Fibroblast of lung (primary cell): ENCODE data around the gene CFAP74. TPM values are rescaled to one million over a fixed set of nuclear protein-coding genes. Genes with fewer than 3 reads are reported as not detected.

Source experiments
- DNase-seq, 2 donors: peaks; one replicate each; pipeline versions ENCODE4 v3.0.0 to v3.0.0-alpha.2; 2010; ENCODE audit warnings: low read depth in 2 of 2
- H2AFZ ChIP-seq: 2 replicates; pipeline ENCODE4 v1.5.1; 2012; ENCODE audit warnings: low read length, control low read depth, inconsistent platforms
- H3K27ac ChIP-seq: 2 replicates; pipeline ENCODE4 v1.5.1; 2011; ENCODE audit warnings: low read length, control low read depth; ENCODE audit not compliant: insufficient read depth
- H3K27me3 ChIP-seq: 2 replicates; pipeline ENCODE4 v1.5.1; 2011; ENCODE audit warnings: mild to moderate bottlenecking, low read length; ENCODE audit not compliant: control insufficient read depth, insufficient read depth
- H3K36me3 ChIP-seq: 2 replicates; pipeline ENCODE4 v1.5.1; 2011; ENCODE audit warnings: low read length; ENCODE audit not compliant: control insufficient read depth, insufficient read depth
- H3K4me1 ChIP-seq: 2 replicates; pipeline ENCODE4 v1.5.1; 2011; ENCODE audit warnings: low read length; ENCODE audit not compliant: control insufficient read depth, insufficient read depth; ENCODE audit errors: extremely low read depth
- H3K4me2 ChIP-seq: 2 replicates; pipeline ENCODE4 v1.5.1; 2011; ENCODE audit warnings: low read length, control low read depth; ENCODE audit not compliant: insufficient read depth; ENCODE audit errors: extremely low read depth
- H3K4me3 ChIP-seq, 4 experiments: fragments of 200-600 bp in 1 of 4; sonication (generic) in 1 of 4; replicated peaks in 1 of 4; 2 replicates each; pipeline ENCODE4 v1.5.1; 2011 to 2016; ENCODE audit warnings: low read length in 4 of 4, low read depth in 3 of 4, mild to moderate bottlenecking in 3 of 4, control low read depth in 2 of 4, inconsistent platforms in 1 of 4, mixed read lengths in 1 of 4; ENCODE audit not compliant: insufficient read depth in 1 of 4; ENCODE audit errors: control extremely low read depth in 1 of 4
- H3K79me2 ChIP-seq: 2 replicates; pipeline ENCODE4 v1.5.1; 2012; ENCODE audit warnings: mild to moderate bottlenecking, low read length, inconsistent platforms; ENCODE audit not compliant: control insufficient read depth, insufficient read depth
- H3K9ac ChIP-seq: 2 replicates; pipeline ENCODE4 v1.5.1; 2011; ENCODE audit warnings: mild to moderate bottlenecking, low read length, control low read depth; ENCODE audit not compliant: insufficient read depth
- H3K9me3 ChIP-seq: 2 replicates; pipeline ENCODE4 v1.5.1; 2012; ENCODE audit warnings: low read depth, low read length; ENCODE audit not compliant: control insufficient read depth, insufficient read depth
- H4K20me1 ChIP-seq: 2 replicates; pipeline ENCODE4 v1.5.1; 2011; ENCODE audit warnings: low read length; ENCODE audit not compliant: control insufficient read depth, insufficient read depth; ENCODE audit errors: extremely low read depth
- EZH2 ChIP-seq: IDR thresholded peaks from 2 replicates; pipeline ENCODE4 v1.5.1; 2012; ENCODE audit warnings: low read length, control low read depth, mild to moderate bottlenecking; ENCODE audit errors: missing control alignments
- polyA plus RNA-seq, 2 donors: library from polyadenylated mRNA; depleted of rRNA in 1 of 2; stranded (reverse) in 1 of 2; unstranded in 1 of 2; fragments of >200 nt; gene quantifications; 2 replicates each; pipeline ENCODE4 v1.2.1, GENCODE V29; 2011 to 2012; ENCODE audit warnings: missing spikeins in 1 of 2
- total RNA-seq: library from RNA; depleted of rRNA; stranded (reverse); fragments of >200 nt; gene quantifications from 2 replicates; pipeline ENCODE4 v1.2.1, GENCODE V29; 2014
- TF ChIP-seq, protein P1 (sequence below), 2 donors: IDR thresholded peaks in 1 of 2; conservative IDR thresholded peaks in 1 of 2; 1 replicate in 1 of 2; 2 replicates in 1 of 2; pipeline ENCODE4 v1.5.1; 2011 to 2012; ENCODE audit warnings: low read length in 2 of 2, control low read depth in 1 of 2, inconsistent platforms in 1 of 2, low read depth in 1 of 2, mild to moderate bottlenecking in 1 of 2

CFAP74 gene
- total and polyA plus RNA-seq, 2 donors (not counting 1 experiment from before 2014, with no cell fraction given): not detected

DNA sequence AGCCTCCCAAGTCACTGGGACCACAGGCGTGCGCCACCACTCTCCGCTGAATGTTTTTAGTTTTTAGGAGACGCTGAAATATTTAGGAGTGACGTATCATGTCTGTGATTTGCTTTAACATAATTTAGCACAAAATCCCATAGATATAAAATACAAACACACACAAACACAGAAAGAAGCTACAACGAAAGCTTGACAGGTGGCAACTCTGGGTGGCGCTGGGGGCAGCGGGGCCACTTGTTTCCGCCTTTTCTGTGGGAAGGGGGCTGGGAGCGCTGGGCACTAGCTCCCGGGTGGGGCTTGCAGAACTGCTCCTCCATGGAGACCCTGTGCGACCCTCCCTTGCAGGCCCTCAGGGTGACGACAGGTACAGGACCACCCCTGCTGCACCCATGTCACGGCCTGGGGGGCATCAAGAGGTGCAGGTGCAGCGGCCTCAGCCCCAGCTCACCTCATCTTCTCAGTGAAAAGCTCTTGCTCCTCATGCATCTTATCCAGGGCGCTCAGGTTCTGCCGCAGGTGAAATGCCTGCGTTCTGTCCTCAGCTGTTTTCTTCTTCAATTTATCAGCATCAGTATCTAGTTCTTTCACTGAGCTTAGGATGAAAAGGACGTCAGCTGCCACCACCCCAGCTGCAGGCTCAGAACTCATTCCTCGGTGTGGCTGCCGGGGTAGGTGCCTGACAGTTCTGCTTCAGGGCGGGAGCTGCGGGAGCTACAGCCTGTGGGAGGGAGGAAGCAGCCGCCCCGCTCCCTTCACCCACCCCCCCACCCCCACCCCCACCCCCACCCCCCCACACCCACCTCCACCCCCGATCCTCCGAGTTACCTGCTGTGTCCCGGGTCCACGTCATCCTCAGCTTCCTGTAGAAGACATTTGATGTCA lies 15.3 kb downstream of the CFAP74 start:
- DNase-seq: no peak
- Histone ChIP-seq H3K9ac (no peak overlapping the region), H3K36me3 (no peaks in the 10 kb centered on the region), H4K20me1 (no peaks in the 10 kb centered on the region), H3K79me2 (no peaks in the 10 kb centered on the region), H3K27ac (no peak overlapping the region), H3K9me3 (no peaks in the 10 kb centered on the region), H3K4me3 (no peak overlapping the region), H2AFZ (no peak overlapping the region), H3K4me1 (no peaks in the 10 kb centered on the region), H3K4me2 (no peak overlapping the region), H3K27me3 (no peaks in the 10 kb centered on the region)
- no peak for TF ChIP-seq EZH2
- TF ChIP-seq, protein P1, sequence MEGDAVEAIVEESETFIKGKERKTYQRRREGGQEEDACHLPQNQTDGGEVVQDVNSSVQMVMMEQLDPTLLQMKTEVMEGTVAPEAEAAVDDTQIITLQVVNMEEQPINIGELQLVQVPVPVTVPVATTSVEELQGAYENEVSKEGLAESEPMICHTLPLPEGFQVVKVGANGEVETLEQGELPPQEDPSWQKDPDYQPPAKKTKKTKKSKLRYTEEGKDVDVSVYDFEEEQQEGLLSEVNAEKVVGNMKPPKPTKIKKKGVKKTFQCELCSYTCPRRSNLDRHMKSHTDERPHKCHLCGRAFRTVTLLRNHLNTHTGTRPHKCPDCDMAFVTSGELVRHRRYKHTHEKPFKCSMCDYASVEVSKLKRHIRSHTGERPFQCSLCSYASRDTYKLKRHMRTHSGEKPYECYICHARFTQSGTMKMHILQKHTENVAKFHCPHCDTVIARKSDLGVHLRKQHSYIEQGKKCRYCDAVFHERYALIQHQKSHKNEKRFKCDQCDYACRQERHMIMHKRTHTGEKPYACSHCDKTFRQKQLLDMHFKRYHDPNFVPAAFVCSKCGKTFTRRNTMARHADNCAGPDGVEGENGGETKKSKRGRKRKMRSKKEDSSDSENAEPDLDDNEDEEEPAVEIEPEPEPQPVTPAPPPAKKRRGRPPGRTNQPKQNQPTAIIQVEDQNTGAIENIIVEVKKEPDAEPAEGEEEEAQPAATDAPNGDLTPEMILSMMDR (conservative IDR thresholded peaks at IDR 0.05 in 1 of 2, IDR thresholded peaks at IDR 0.05 in 1 of 2; ENCODE audit: low read depth in 1 of 2, low read length in 2 of 2): no peak

DNA sequence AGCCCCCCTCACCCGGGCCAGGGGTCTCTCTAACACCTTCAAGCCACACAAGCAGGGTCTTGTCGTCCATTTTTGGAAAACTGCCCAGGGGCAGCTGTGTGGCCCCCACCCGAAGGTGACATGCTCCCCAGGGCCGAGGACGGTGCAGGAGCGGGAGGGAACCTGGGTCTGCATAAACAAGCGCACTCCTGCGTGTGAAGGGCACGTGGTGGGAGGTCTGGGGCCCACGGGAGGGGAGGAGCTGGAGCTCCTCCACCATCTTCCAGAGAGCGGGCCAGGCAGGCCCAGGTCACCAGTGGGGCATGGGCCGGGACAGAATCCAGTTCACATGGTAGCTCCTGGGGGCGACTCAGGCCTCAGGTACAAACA lies 16.5 kb downstream of the CFAP74 start:
- no peaks in the 10 kb centered on the region for H4K20me1 ChIP-seq
- no peak overlapping the region for H3K4me2 ChIP-seq
- no peak overlapping the region for H2AFZ ChIP-seq
- no peak overlapping the region for H3K9ac ChIP-seq
- DNase-seq: no peak
- H3K27ac ChIP-seq: no peak overlapping the region
- H3K27me3 ChIP-seq: no peaks in the 10 kb centered on the region
- H3K79me2 ChIP-seq: no peaks in the 10 kb centered on the region
- no peaks in the 10 kb centered on the region for H3K36me3 ChIP-seq
- no peak for TF ChIP-seq EZH2
- TF ChIP-seq, protein P1 (conservative IDR thresholded peaks at IDR 0.05 in 1 of 2, IDR thresholded peaks at IDR 0.05 in 1 of 2; ENCODE audit: low read depth in 1 of 2, low read length in 2 of 2): no peak
- H3K4me3 ChIP-seq: no peak overlapping the region
- H3K9me3 ChIP-seq: no peaks in the 10 kb centered on the region
- H3K4me1 ChIP-seq: no peaks in the 10 kb centered on the region

DNA sequence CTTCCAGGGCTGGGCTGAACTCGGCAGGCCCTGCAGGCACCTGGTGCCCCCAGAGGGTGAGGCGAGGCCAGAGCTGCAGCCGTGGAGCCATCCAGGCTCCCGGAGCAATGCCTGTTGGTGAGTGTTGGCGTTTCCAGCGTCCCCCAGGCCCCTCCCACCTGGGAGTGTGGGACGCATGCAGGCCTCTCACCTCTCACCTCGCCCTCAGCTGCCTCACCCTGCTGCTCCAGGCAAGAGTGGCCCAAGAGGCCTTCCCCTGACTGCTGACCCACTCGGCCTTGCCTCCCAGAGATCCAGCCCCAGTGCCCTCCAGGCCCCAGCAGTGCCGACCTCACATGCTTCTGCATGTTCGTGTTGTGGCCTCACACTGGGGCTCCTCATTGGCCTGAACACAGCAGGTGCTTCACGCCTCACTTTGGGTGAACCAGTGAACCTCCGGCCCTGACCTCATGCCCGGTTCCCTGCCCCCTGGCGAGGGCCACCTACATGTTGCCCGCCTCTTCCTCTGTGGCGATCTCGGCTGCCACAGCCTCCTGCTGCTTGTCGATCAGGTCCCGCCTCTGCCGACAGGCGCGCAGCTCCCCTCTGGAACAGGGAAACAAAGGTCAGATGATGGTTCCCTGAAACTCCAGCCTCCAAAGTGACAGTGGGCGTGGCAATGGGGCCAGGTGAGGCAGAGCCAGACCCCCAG lies 17.0 kb downstream of the CFAP74 start:
- H3K4me1 ChIP-seq: no peaks in the 10 kb centered on the region
- H3K36me3 ChIP-seq: no peaks in the 10 kb centered on the region
- H2AFZ ChIP-seq: no peak overlapping the region
- no peaks in the 10 kb centered on the region for H4K20me1 ChIP-seq
- H3K4me2 ChIP-seq: no peak overlapping the region
- TF ChIP-seq, protein P1 (conservative IDR thresholded peaks at IDR 0.05 in 1 of 2, IDR thresholded peaks at IDR 0.05 in 1 of 2; ENCODE audit: low read depth in 1 of 2, low read length in 2 of 2): no peak
- TF ChIP-seq EZH2: no peak
- H3K79me2 ChIP-seq: no peaks in the 10 kb centered on the region
- no peaks in the 10 kb centered on the region for H3K9me3 ChIP-seq
- no peaks in the 10 kb centered on the region for H3K27me3 ChIP-seq
- no peak overlapping the region for H3K9ac ChIP-seq
- DNase-seq: no peak
- H3K4me3 ChIP-seq: no peak overlapping the region
- H3K27ac ChIP-seq: no peak overlapping the region
